ENCODE data around the gene TLR3. TPM values are rescaled to one million over a fixed set of nuclear protein-coding genes. Genes with fewer than 3 reads are reported as not detected.

TLR3 gene
- polyA plus RNA-seq, 1 donor (not counting 4 experiments of a cell fraction or from before 2014, with no cell fraction given), result 8.8 TPM

GRCh38 chr4:186051096-186051495, 17.9 kb upstream of the TLR3 start:
- no peak for FAIRE-seq
- H3K4me1 ChIP-seq (ENCODE audit: control insufficient read depth, extremely low read depth, insufficient read depth, low read length), result no peaks in the 10 kb centered on the region

GRCh38 chr4:186058253-186058979, 10.5 kb upstream of the TLR3 start:
- no peaks in the 10 kb centered on the region for H3K36me3 ChIP-seq (ENCODE audit: control insufficient read depth in 2 of 2, extremely low read depth in 1 of 2, insufficient read depth in 2 of 2, low read length in 2 of 2)
- no peak for DNase-seq (ENCODE audit: low read depth, low spot score)
- no peak overlapping the region for H3K27ac ChIP-seq (ENCODE audit: control insufficient read depth, insufficient read depth, low read length)
- H3K27me3 ChIP-seq (ENCODE audit: control insufficient read depth, extremely low read depth, insufficient read depth, low read length), result no peaks in the 10 kb centered on the region
- H3K4me1 ChIP-seq (ENCODE audit: control insufficient read depth, extremely low read depth, insufficient read depth, low read length), result no peaks in the 10 kb centered on the region
- H3K4me2 ChIP-seq (ENCODE audit: control insufficient read depth, extremely low read depth, insufficient read depth, low read depth, low read length), result no peak overlapping the region
- no peak overlapping the region for H3K9ac ChIP-seq (ENCODE audit: control insufficient read depth, extremely low read depth, insufficient read depth, low read length)
- no peaks in the 10 kb centered on the region for H3K9me3 ChIP-seq (ENCODE audit: control insufficient read depth, low read depth, low read length)
- no peak for TF ChIP-seq EZH2 (IDR thresholded peaks at IDR 0.05; ENCODE audit: low read length)
- no peak for TF ChIP-seq CTCF (optimal IDR thresholded peaks at IDR 0.05 in 1 of 3, IDR thresholded peaks at IDR 0.05 in 1 of 3, conservative IDR thresholded peaks at IDR 0.05 in 1 of 3; ENCODE audit: extremely low read depth in 1 of 3, insufficient read depth in 2 of 3, low read length in 3 of 3)
- no peaks in the 10 kb centered on the region for H3K9me1 ChIP-seq (ENCODE audit: control insufficient read depth, extremely low read depth, insufficient read depth, low read length)
- no peak overlapping the region for H2AFZ ChIP-seq (ENCODE audit: control insufficient read depth, low read length)
- dilution Hi-C loops (cut with MboI; ENCODE audit: extremely low pct_ligation_motif_present, low sequenced_read_pairs), result no loop called here
- H4K20me1 ChIP-seq (ENCODE audit: control insufficient read depth, extremely low read depth, insufficient read depth, low read length), result no peaks in the 10 kb centered on the region
- H3K79me2 ChIP-seq (ENCODE audit: control insufficient read depth, insufficient read depth, low read length), result no peaks in the 10 kb centered on the region
- FAIRE-seq, result no peak
- no peak overlapping the region for H3K4me3 ChIP-seq (ENCODE audit: control insufficient read depth in 2 of 3, extremely low read depth in 1 of 3, insufficient read depth in 2 of 3, low read depth in 1 of 3, low read length in 3 of 3)

More at GRCh38 chr4:186051096-186051495, 17.9 kb upstream of the TLR3 start:
- Histone ChIP-seq H3K27ac (ENCODE audit: control insufficient read depth, insufficient read depth, low read length) (no peak overlapping the region), H3K9me1 (ENCODE audit: control insufficient read depth, extremely low read depth, insufficient read depth, low read length) (no peaks in the 10 kb centered on the region), H3K27me3 (ENCODE audit: control insufficient read depth, extremely low read depth, insufficient read depth, low read length) (no peaks in the 10 kb centered on the region), H3K36me3 (ENCODE audit: control insufficient read depth in 2 of 2, extremely low read depth in 1 of 2, insufficient read depth in 2 of 2, low read length in 2 of 2) (no peaks in the 10 kb centered on the region), H2AFZ (ENCODE audit: control insufficient read depth, low read length) (no peak overlapping the region), H3K9ac (ENCODE audit: control insufficient read depth, extremely low read depth, insufficient read depth, low read length) (no peak overlapping the region), H3K4me2 (ENCODE audit: control insufficient read depth, extremely low read depth, insufficient read depth, low read depth, low read length) (no peak overlapping the region), H3K9me3 (ENCODE audit: control insufficient read depth, low read depth, low read length) (no peaks in the 10 kb centered on the region), H3K79me2 (ENCODE audit: control insufficient read depth, insufficient read depth, low read length) (no peaks in the 10 kb centered on the region), H4K20me1 (ENCODE audit: control insufficient read depth, extremely low read depth, insufficient read depth, low read length) (no peaks in the 10 kb centered on the region), H3K4me3 (ENCODE audit: control insufficient read depth in 2 of 3, extremely low read depth in 1 of 3, insufficient read depth in 2 of 3, low read depth in 1 of 3, low read length in 3 of 3) (no peak overlapping the region)
- DNase-seq (ENCODE audit: low read depth, low spot score), result no peak
- dilution Hi-C loops (cut with MboI; ENCODE audit: extremely low pct_ligation_motif_present, low sequenced_read_pairs), result no loop called here
- TF ChIP-seq EZH2 (IDR thresholded peaks at IDR 0.05; ENCODE audit: low read length), result no peak
- TF ChIP-seq CTCF (optimal IDR thresholded peaks at IDR 0.05 in 1 of 3, IDR thresholded peaks at IDR 0.05 in 1 of 3, conservative IDR thresholded peaks at IDR 0.05 in 1 of 3; ENCODE audit: extremely low read depth in 1 of 3, insufficient read depth in 2 of 3, low read length in 3 of 3), result no peak

Data from keratinocyte (primary cell).